Measurements from ENCODE around the gene MEI4.
"Not testable (repeated sequence)": the region's sequence is repeated elsewhere in the genome, so short reads cannot be mapped to it uniquely, and the experiment has no call there.

MEI4 gene, protein sequence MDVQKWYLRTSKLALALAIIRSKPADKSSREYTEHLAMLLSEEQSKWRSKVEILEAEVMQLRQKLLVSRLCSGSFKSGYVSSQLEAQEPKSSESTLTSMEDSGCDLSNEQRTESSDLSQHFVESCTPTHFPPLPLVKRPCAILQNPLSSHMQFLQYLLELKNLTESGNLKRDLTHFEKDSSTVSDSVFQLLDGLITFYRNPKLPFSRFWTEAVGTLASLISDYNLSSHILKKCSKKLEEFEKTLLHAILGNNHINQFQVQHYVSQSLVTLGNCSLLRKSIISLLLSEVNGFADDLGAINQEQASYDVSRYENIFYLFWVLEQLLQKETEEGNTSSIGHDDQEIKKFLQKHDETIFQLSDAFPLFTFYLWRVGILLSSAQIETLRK

DNA sequence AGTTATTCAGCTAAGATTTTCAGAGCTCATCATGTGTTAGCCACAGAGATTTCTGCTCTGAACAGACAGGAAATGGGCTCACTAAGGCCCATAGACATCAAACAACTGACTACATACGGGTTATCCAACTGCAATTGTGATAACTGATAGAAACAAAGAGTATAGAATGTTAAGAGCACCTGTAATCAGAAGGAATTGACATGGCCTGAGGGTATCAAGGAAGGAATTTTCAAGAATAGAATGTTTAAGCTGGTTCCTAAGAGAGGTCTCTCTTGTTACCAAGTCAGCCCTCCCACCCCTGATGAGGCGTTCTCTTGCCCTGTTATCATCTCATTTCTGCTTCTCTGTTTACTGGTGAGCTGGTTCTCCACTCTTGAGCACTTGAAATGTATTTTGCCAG lies at the start of gene MEI4:
TSS of gene MEI4 (plus strand) at position 301 of the 400 bp plus-strand sequence. CDS start 37,633 bp downstream, outside the sequence.
- no peak for DNase-seq (ENCODE audit: low read depth)

DNA sequence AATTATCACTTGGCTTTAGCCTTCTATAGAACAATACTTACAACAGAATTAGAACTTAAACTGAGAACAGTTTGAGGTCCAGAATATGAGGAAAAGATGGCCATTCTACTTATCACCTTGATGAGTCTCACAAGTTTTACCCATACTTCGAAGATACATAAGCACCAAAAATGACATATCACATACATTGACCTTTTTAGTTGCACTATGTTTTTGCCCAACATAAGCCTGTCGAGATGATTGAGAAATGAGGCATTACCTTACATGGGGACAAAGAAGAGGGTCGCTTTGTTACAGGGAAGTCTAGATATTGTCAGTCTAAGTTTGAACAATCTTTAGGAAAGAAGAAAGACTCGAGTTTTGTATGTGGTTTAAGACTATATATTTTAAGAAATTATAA lies 48.4 kb upstream of the MEI4 start:
- no peak for DNase-seq (ENCODE audit: low read depth)

DNA sequence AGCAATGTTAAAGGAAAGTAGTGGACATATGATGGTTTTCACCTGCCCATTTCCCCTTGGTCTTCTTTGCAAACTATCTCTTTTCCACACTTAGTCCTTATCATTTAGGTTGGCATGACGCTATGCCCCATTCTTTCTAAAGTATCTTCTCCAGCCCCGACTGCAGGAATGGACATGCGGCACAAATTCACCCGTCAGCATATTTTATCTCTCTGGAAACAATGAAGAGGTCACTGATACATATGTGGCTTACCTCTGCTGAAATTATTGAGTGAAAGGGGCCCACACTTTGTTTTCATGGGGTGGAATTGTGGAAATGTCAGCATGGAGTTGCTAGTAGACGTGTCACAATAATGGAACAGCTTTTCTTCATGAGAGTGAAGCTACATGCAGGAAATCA lies 45.8 kb upstream of the MEI4 start:
- no peak for DNase-seq (ENCODE audit: low read depth)

DNA sequence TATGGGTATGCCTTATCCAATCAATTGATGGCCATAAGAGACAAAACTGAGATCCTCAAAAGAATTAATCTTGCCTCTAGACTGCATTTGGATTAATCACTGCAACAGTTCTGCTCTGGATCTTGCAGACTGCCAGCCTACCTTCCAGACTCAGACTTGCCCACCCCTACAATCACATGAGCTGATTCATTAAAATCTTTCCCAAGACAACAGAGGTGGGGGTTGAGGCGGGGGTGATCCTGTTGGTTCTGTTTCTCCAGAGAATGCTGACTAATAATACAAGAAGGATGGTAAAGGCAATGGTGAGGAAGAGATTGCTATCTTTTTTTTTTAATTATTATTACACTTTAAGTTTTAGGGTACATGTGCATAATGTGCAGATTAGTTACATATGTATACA lies 43.7 kb upstream of the MEI4 start:
- DNase-seq (ENCODE audit: low read depth), result no peak

DNA sequence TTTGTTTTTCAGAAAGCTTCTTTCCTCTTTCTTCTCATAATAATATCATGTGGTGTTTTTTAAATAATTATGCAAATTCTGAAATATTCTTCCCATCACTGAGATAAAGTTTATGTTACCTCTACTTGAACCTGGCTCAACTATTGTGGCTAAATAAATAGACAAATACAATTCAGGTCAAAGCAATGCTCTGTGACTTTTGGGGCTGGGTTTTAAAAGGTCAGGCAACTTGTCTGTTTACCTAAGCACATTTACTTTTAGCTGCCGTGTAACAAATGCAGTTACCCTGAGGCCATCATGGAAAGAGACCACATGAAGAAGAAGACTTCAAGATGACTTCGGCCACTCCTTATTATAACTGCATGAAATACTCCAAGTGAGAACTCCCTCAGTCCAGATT lies 33.7 kb upstream of the MEI4 start:
- no peak for DNase-seq (ENCODE audit: low read depth)

DNA sequence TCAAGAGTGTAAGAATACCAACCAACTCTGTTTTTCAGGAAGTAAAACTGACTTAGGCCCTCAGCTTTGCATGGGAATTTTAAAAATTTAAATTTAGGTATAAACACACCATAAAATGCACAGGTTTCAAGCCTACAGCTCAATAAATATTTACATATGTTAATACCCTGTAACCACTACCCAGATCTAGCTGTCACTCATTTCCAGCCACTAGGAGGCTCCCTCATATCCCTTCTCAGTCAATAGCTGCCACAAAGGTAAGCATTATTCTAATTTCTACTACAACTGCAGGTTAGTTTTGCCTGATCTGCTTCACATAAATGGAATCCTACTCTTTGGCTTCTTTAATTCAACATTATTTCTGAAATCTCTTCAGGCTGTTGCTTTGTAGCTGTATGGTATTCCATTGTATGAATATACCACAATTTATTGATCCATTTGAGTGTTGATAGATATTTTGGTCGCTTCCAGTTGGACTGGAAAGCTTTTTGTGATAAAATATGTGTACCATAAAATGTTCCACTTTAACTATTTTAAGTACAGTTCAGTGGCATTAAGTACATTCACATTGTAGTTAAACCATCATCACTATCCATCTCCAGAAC lies 32.5 kb upstream of the MEI4 start:
- no peak for DNase-seq (ENCODE audit: low read depth)

DNA sequence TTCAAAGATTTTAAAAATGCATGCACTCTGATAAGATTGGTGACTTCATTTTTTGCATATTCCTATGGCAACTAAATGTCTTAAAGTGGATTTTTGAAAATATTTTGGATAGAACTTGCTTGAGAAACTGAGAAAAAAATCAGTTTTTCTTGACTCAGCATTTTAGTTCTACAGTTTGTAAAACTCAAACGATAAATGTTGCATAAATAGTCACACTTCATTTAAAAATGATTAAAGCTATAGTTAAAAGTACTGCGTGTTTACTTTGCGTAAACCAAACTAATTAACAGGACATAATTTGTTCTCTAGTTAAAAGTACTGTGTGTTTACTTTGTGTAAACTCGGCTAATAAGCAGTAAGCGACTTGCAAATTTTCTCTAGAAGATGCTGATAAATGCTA lies 28.3 kb upstream of the MEI4 start:
- DNase-seq (ENCODE audit: low read depth), result no peak

DNA sequence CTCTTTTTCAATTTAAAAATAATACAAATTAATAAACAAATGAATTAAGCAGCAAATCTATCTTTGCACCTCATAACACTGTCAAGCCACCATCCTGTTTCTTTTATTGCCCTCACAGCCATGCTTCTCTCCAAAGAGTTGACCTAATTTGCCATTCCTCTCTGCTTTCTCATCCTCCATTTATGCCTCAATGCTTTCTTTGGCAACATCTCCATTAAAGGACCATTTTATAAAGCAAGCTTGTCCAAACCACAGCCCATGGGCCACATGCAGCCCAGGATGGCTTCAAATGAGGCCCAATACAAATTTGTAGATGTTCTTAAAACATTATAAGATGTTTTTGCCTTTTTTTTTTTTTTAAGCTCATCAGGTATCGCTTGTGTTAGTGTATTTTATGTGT lies 26.4 kb upstream of the MEI4 start:
- DNase-seq (ENCODE audit: low read depth), result no peak

DNA sequence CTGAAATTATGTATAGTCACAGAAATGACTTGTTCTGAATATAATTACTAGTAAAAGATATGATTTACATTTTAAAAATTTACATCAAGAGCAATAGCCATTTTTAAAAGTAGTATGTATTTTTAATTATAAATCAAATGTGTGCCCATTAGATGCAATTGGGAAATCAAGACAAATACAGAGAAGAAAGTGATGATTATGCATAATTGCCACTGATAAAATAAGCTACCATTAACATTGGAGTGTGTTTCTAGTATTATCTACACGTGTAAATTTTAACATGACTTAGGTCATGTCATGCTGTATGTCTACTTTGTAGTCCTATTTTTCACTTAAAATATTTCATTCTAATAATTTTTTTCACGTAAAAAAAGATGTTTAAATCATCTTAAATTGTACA lies 22.8 kb upstream of the MEI4 start:
- DNase-seq (ENCODE audit: low read depth), result no peak

DNA sequence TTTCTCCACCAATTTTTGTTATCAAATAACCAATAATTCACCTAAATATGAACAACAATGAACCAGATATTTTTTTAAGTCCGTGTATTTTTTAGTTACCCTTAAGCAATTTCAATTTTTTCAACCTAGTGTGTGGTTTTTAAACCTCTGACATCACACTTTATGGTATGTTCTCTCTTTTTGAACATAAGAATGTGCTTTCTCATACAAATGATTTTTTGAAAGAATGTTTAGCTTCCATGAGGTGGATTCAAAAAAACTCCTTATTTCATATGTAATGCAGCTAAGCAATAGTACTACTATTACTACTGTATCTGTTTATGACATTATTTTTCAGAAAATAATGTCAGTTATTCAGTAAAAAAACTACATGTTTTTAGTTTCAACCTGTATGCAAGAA lies 19.4 kb upstream of the MEI4 start:
- DNase-seq (ENCODE audit: low read depth), result no peak

DNA sequence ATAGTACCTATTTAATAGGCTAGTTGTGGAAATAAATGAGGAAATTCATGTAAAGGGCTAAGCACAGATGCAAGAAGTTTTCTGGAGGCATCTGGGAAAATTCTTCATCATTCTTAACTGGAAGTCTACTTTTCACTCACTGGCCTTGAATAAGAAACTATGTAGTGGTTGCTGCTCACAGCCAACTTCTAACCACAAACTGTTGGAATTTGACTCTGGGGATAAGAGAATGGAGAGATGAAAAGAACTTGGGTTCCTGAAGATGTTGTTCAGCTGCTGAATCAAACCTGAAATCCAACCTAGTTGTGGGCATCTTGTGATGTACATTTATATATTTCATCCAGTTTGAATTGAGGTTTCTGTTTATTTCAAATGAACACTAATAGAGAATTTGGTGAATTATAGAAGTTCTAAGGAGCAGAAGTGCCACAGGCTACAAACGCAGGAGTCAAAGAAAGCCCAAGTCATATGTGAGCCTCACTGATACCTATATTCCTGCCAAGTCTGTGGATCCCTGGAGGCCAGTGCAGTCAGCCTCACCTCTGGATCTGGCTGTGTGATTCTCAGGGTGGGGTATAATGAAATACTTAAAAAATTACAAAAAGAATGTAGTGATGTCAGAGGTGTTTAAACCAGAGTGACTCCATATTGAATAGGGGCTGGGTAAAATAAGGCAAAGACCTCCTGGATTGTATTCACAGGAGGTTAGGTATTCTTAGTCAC lies 18.7 kb upstream of the MEI4 start:
- DNase-seq (ENCODE audit: low read depth), result no peak

DNA sequence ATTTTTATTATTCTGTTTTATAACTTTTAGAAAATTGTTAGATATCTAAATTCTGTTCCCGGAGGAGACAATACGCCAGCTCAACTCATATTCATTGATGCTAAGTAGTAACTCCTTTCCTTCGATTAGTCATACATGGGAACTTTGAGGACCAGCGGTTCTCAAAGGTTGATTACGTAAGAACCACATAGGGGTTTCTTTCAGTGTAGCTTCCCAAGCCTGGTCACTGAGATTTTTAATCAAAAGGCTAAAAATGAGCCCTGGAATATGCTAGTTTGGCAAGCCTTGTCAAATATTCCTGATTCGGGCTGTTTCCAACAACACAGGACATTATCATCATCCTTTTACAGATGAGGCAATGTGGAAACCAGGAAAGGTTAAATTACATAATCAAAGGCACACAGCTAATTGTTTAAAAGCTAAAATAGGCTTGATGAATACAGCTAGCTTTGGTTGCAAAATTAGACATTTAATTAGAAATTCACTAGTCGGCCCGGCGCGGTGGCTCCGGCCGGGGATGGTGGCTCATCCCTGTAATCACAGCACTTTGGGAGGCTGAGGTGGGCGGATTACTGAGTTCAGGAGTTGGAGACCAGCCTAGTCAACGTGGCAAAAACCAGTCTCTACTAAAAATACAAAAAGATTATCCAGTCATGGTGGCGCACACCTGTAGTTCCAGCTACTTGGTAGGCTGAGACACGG lies 14.6 kb upstream of the MEI4 start:
- DNase-seq (ENCODE audit: low read depth), result no peak

DNA sequence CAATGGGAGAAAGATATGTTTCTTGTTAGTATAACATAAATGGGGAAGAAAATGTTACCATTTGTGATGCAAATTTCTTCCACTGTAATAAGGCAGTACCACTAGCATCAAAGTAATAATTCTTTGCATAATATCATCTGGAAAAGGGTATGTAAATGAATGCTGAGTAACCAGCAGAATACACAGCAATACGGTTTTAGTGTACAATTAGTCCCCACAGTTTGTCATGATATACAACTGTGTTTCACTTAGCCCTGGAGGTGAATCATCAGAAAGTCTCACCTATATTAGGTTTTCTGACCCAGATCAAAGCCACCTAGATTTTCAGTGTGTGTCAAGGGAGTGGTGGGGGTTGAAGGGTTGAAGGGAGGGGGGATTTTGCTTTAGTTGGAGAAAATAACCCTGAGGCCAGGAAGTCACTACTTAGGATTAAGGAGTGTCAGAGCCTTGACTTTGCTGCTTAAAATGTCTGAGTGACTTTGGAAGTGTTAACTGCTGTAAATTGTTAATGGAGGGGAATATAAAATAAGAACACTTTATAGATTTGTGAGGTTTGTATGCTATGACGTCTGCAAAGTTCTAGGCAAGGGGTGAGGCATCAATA lies 8.6 kb upstream of the MEI4 start:
- no peak for DNase-seq (ENCODE audit: low read depth)

DNA sequence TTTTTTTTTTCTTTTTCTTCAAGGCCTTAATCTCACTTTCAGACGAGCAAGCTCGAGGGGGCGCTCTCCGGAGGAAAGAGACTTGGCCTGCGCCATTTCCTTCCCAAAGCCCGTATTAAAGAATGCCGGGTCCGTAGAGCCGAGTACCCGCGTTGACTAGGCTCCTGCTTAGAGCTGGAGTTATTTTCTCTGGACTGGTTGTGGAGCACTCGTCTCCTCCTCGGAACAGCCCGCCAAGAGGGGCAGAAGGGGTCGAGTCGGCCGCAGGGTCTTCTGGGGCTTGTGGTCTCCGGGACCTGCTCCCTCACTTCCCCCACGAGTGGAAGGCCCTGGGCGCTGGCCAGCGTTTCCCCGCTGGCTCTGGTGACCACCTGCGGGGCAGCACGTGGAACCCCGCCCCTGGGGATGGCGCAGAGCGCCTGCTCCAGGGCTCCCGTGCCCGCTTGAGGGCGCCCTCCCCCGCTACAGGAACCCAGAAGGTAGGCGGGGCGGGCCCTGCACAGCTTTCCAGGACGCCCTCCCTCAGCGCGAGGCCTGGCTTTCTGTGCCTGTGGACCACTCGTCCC lies 2.7 kb upstream of the MEI4 start:
- no peak for DNase-seq (ENCODE audit: low read depth)

DNA sequence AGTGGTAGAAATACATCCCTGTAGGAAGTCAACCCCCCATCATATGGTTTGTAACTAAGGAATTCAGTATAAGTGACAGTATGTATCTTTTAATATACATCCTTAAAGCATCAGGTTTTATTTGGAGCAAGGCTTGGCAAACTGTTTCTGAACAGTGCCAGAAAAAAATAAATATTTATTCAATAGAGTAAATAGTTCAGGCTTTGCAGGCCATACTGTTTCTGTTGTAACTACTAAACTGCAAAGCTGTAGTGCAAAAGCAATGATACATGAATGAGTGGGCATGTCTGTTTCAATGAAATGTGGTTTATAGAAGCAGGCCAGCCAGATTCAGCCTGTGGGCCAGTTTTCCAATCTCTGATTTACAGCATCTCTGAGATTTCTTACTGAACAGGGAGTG lies 977 bp downstream of the MEI4 start:
- no peak for DNase-seq (ENCODE audit: low read depth)

DNA sequence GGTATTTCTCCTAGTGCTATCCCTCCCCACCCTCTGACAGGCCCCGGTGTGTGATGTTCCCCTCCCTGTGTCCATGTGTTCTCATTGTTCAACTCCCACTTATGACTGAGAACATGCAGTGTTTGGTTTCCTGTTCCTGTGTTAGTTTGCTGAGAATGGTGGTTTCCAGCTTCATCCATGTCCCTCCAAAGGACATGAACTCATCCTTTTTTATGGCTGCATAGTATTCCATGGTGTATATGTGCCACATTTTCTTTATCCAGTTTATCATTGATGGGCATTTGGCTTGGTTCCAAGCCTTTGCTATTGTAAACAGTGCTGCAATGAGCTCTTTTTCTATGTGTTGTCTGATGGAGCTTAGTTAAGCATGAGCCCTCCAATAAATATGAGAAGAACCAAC lies 2.2 kb downstream of the MEI4 start:
- DNase-seq (ENCODE audit: low read depth), result not testable (repeated sequence)

DNA sequence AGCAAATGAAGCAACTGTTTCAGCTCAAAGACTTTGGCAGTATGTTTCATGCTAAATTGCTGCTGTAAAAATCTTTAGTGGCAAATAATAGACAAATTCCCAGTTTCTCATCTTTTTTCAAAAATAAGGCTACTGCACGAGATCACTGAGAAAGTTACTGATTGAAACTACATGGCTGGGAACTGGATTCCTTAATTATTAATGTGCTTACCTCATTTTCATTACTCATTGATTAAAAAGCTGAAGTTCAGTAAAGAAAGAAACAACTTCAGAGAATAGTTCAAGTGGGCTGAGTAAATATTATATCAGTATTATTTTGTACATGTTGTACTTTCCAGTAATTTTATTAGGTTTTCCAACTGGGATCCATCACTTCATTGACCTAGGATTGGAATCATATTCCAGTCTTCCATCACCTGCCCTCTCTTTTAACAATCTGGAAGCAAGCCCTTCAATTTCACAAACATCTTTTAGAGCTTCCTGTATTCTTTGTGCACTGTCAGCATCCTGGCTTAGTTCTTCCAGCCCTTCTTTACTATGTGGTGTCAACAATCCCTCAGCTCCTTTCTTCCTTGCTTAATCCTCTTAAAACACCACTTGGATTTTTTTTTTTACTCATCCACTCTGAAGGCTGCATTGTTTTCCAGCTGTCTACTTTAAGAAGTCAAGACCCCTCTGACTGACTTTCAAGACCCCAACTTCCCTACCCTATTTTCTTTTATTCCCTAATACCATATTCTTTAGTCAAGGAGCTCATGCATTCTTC lies 4.3 kb downstream of the MEI4 start:
- DNase-seq (ENCODE audit: low read depth), result no peak

DNA sequence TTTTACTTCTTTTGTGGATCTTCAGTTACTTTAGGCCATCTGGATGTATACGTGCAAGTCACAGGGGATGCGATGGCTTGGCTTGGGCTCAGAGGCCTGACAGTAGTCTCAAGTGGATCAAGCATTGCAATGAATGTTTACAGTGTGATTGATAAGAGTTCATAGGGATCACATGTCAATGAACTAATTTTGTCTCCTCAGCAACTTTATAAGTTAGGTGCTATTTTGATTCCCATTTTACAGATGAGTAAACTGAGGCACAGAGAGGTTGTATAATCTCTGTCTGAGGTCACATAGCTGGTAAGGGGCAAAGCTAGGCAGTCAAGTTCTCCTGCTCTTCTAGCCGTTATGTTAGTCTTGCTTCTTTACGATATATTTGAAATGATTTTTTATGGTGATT lies 13.5 kb downstream of the MEI4 start:
- no peak for DNase-seq (ENCODE audit: low read depth)

DNA sequence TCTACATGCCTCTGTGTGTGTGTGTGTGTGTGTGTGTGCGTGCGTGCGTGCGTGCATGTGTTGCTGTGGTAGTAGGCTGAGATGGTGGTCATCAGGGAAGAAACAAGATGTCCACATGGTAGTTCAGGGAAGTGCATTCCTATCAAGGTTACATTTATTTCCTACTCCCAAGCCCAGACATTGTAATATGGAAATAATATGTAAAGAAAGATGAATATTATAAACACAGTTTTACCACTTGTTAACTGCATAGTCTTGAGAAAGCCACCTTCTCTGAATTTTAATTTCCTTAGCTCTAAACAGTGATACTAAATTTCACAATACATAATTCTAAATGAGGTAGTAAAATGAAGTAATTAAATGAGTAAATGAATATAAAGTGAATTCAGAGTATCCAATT lies 14.0 kb downstream of the MEI4 start:
- no peak for DNase-seq (ENCODE audit: low read depth)

DNA sequence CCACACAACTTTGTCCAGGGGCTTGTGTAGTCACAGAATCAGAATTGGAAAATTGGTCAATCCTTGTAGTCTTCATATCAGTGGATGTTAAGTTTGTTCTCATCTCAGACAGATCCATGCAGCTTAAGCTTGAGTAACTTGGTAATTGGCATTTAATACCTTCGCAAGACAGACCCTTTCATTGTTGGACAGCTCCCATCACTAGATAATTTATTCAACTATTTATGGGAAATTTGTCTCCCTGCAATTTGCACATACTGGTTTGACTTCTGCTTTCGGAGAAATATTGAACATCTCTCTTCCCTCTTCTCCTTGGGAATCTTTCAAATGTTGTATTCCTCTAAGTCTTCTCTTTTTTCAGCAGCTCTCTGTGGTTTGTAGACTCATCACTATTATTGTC lies 17.1 kb downstream of the MEI4 start:
- DNase-seq (ENCODE audit: low read depth), result no peak

DNA sequence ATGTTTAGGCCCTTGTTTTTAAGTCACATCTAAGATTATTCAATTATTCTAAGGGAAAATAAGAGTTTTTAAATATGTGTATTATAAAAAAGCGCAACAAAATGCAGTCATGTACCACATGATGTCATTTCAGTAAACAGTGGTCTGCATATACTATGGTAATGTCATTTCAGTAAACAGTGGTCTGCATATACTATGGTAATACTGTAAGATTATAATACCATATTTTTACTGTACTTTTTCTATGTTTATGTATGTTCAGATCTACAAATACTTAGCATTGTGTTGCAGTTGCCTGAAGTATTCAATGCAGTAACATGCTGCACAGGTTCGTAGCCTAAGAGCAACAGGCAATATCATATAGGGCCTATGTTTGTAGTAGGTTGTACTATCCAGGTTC lies 21.4 kb downstream of the MEI4 start:
- DNase-seq (ENCODE audit: low read depth), result no peak
